Neural progenitor cell (in vitro differentiated cells): ENCODE measurements around the gene STK25. TPM values are rescaled to one million over a fixed set of nuclear protein-coding genes. Genes with fewer than 3 reads are reported as not detected.

ENCODE experiments used
- DNase-seq: peaks from one replicate; pipeline ENCODE4 v3.0.0-alpha.2; 2016; ENCODE audit warnings: low spot score
- H2AFZ ChIP-seq: fragments of 200-600 bp; sonication (generic); replicated peaks from 2 replicates; pipeline ENCODE4 v1.6.1; 2016; ENCODE audit warnings: antibody characterized with exemption
- H3F3A ChIP-seq: fragments of 200-600 bp; sonication (generic); 2 replicates; pipeline ENCODE4 v1.6.1; 2016; ENCODE audit warnings: antibody characterized with exemption, low read depth
- H3K27ac ChIP-seq: fragments of 200-600 bp; sonication (generic); 2 replicates; pipeline ENCODE4 v1.5.1; 2016; ENCODE audit warnings: mild to moderate bottlenecking
- H3K27me3 ChIP-seq: fragments of 200-600 bp; sonication (generic); 2 replicates; pipeline ENCODE4 v1.6.1; 2016; ENCODE audit warnings: mild to moderate bottlenecking, moderate library complexity
- H3K36me3 ChIP-seq: fragments of 200-600 bp; sonication (generic); 2 replicates; pipeline ENCODE4 v1.5.1; 2016
- H3K4me1 ChIP-seq: fragments of 200-600 bp; sonication (generic); 2 replicates; pipeline ENCODE4 v1.6.1; 2016; ENCODE audit warnings: mixed run types
- H3K4me2 ChIP-seq: fragments of 200-600 bp; sonication (generic); 2 replicates; pipeline ENCODE4 v1.6.1; 2016
- H3K4me3 ChIP-seq: fragments of 200-600 bp; sonication (generic); 2 replicates; pipeline ENCODE4 v1.5.1; 2016
- H3K79me2 ChIP-seq: fragments of 200-600 bp; sonication (generic); 2 replicates; pipeline ENCODE4 v1.6.1; 2016; ENCODE audit warnings: low read depth
- H3K9ac ChIP-seq: fragments of 200-600 bp; sonication (generic); 2 replicates; pipeline ENCODE4 v1.6.1; 2016
- H3K9me3 ChIP-seq: fragments of 200-600 bp; sonication (generic); 2 replicates; pipeline ENCODE4 v1.5.1; 2016; ENCODE audit warnings: low read depth
- H4K20me1 ChIP-seq: fragments of 200-600 bp; sonication (generic); 2 replicates; pipeline ENCODE4 v1.6.1; 2016; ENCODE audit warnings: low read depth
- H3K27ac Mint-ChIP-seq: 3 replicates; pipeline ENCODE4 v1.8.0; 2021; ENCODE audit warnings: mixed read lengths
- H3K27me3 Mint-ChIP-seq: 2 replicates; pipeline ENCODE4 v1.8.0; 2022; ENCODE audit warnings: low read depth, mild to moderate bottlenecking, inconsistent platforms, moderate library complexity, mixed read lengths; ENCODE audit not compliant: insufficient read depth
- H3K36me3 Mint-ChIP-seq: 3 replicates; pipeline ENCODE4 v1.8.0; 2021; ENCODE audit warnings: mixed read lengths
- H3K4me1 Mint-ChIP-seq: 3 replicates; pipeline ENCODE4 v1.8.0; 2021; ENCODE audit warnings: mixed read lengths
- H3K4me3 Mint-ChIP-seq: 3 replicates; pipeline ENCODE4 v1.8.0; 2021; ENCODE audit warnings: mild to moderate bottlenecking, moderate library complexity, mixed read lengths
- H3K9me3 Mint-ChIP-seq: 3 replicates; pipeline ENCODE4 v1.8.0; 2020; ENCODE audit warnings: mixed read lengths
- CTCF ChIP-seq: fragments of 200-600 bp; sonication (generic); IDR thresholded peaks from 2 replicates; pipeline ENCODE4 v1.5.1; 2017; ENCODE audit warnings: antibody characterized with exemption, mild to moderate bottlenecking
- EZH2 ChIP-seq: fragments of 200-600 bp; sonication (generic); IDR thresholded peaks from 2 replicates; pipeline ENCODE4 v1.6.1; 2017; ENCODE audit warnings: antibody characterized with exemption, mild to moderate bottlenecking, moderate library complexity
- EZH2phosphoT487 ChIP-seq: fragments of 200-600 bp; sonication (generic); IDR thresholded peaks from 2 replicates; pipeline ENCODE4 v1.6.1; 2017; ENCODE audit warnings: antibody characterized with exemption
- total RNA-seq: library from RNA; depleted of rRNA; stranded (reverse); fragments of >200 nt; gene quantifications from 2 replicates; pipeline ENCODE4 v1.2.3, GENCODE V29; 2015; ENCODE audit warnings: low replicate concordance

The STK25 gene
- total RNA-seq, 1 donor from 2014 or later, result 164 TPM

- no peaks in the 10 kb centered on the region for H3K79me2 ChIP-seq
- H3K36me3 ChIP-seq, result no peaks in the 10 kb centered on the region
- H3K27ac ChIP-seq, result no peak overlapping the region
- Mint-ChIP-seq H3K27me3 (peaks cover 21% of the 10 kb centered on the region), H3K4me1 (peaks cover 28% of the 10 kb centered on the region), H3K27ac (no peak overlapping the region), H3K36me3 (no peaks in the 10 kb centered on the region), H3K9me3 (peaks cover 2% of the 10 kb centered on the region), H3K4me3 (no peak overlapping the region)
- no peak overlapping the region for H2AFZ ChIP-seq
- no peaks in the 10 kb centered on the region for H3F3A ChIP-seq
- peaks cover 68% of the 10 kb centered on the region for H3K27me3 ChIP-seq
- H3K9me3 ChIP-seq, result no peaks in the 10 kb centered on the region
- no peak overlapping the region for H3K4me3 ChIP-seq
- no peak overlapping the region for H3K9ac ChIP-seq
- TF ChIP-seq EZH2 (no peak), EZH2phosphoT487 (no peak), CTCF (no peak)
- DNase-seq, result no peak
- H3K4me1 ChIP-seq, result peaks cover 13% of the 10 kb centered on the region
- H3K4me2 ChIP-seq, result no peak overlapping the region
- no peaks in the 10 kb centered on the region for H4K20me1 ChIP-seq
These were observed 31.4 kb upstream of the STK25 start for GRCh38 chr2:241539616-241540374.

- H3K4me1 Mint-ChIP-seq, result peaks cover 35% of the 10 kb centered on the region
- H3K27me3 Mint-ChIP-seq, result peaks cover 24% of the 10 kb centered on the region
- no peaks in the 10 kb centered on the region for H3F3A ChIP-seq
- no peaks in the 10 kb centered on the region for H3K36me3 Mint-ChIP-seq
- DNase-seq, result no peak
- H3K36me3 ChIP-seq, result no peaks in the 10 kb centered on the region
- peaks cover 13% of the 10 kb centered on the region for H3K4me1 ChIP-seq
- H3K9me3 Mint-ChIP-seq, result peaks cover 2% of the 10 kb centered on the region
- no peak overlapping the region for H3K27ac Mint-ChIP-seq
- peaks cover 68% of the 10 kb centered on the region for H3K27me3 ChIP-seq
- H3K4me3 Mint-ChIP-seq, result no peak overlapping the region
- no peak overlapping the region for H3K4me2 ChIP-seq
- TF ChIP-seq EZH2phosphoT487, result no peak
- TF ChIP-seq EZH2, result no peak
- no peak for TF ChIP-seq CTCF
- H4K20me1 ChIP-seq, result no peaks in the 10 kb centered on the region
- no peak overlapping the region for H3K27ac ChIP-seq
- no peaks in the 10 kb centered on the region for H3K79me2 ChIP-seq
- H2AFZ ChIP-seq, result no peak overlapping the region
- H3K4me3 ChIP-seq, result no peak overlapping the region
- H3K9ac ChIP-seq, result no peak overlapping the region
- no peaks in the 10 kb centered on the region for H3K9me3 ChIP-seq
These were observed 30.6 kb upstream of the STK25 start for GRCh38 chr2:241538838-241539615.

GRCh38 chr2:241535871-241536655, 27.7 kb upstream of the STK25 start:
- Mint-ChIP-seq H3K27me3 (peaks cover 16% of the 10 kb centered on the region), H3K9me3 (peaks cover 2% of the 10 kb centered on the region), H3K4me3 (no peak overlapping the region), H3K4me1 (peaks cover 36% of the 10 kb centered on the region), H3K27ac (no peak overlapping the region), H3K36me3 (no peaks in the 10 kb centered on the region)
- no peak for DNase-seq
- peaks cover 7% of the 10 kb centered on the region for H3K4me1 ChIP-seq
- no peaks in the 10 kb centered on the region for H3K9me3 ChIP-seq
- no peak overlapping the region for H3K27ac ChIP-seq
- no peak overlapping the region for H3K4me3 ChIP-seq
- no peaks in the 10 kb centered on the region for H3K79me2 ChIP-seq
- no peaks in the 10 kb centered on the region for H3K36me3 ChIP-seq
- no peaks in the 10 kb centered on the region for H4K20me1 ChIP-seq
- H3K27me3 ChIP-seq, result peaks cover 38% of the 10 kb centered on the region
- TF ChIP-seq EZH2phosphoT487 (no peak), EZH2 (no peak), CTCF (no peak)
- H3F3A ChIP-seq, result no peaks in the 10 kb centered on the region
- H2AFZ ChIP-seq, result no peak overlapping the region
- H3K4me2 ChIP-seq, result no peak overlapping the region
- H3K9ac ChIP-seq, result no peak overlapping the region
